ENCODE data around the gene LEF1.
A peak's percentile ranks its signal among the peaks of the same experiment; 100 is the strongest.

LEF1 gene

DNA sequence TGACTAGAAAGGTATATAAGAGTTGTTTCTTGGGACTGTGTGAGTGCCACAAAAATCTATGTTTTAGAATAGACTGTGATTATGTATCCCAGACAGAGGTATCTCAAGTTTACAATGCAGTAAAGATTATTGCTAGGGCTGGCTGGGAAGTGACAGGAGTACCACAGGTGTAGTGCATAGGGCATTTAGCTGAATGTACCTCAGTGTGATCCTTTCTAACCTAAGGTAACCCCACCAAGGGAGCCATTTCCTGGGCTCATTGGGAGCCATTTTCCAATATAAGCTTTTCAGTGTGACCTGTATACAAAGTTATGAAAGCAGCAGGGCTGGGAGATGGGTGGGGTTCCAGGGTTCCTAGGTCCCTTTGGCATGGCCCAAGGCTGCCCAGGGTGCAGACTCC is 6.1 kb upstream of the LEF1 start:
- Mint-ChIP-seq H3K4me3 (no peak overlapping the region), H3K27ac (no peak overlapping the region), H3K27me3 (ENCODE audit: low read depth, poor library complexity) (peaks cover 3% of the 10 kb centered on the region), H3K36me3 (ENCODE audit: low read depth) (peaks cover 10% of the 10 kb centered on the region), H3K4me1 (peaks cover 52% of the 10 kb centered on the region), H3K9me3 (no peaks in the 10 kb centered on the region)
- DNase-seq = no peak
- TF ChIP-seq, protein P1, sequence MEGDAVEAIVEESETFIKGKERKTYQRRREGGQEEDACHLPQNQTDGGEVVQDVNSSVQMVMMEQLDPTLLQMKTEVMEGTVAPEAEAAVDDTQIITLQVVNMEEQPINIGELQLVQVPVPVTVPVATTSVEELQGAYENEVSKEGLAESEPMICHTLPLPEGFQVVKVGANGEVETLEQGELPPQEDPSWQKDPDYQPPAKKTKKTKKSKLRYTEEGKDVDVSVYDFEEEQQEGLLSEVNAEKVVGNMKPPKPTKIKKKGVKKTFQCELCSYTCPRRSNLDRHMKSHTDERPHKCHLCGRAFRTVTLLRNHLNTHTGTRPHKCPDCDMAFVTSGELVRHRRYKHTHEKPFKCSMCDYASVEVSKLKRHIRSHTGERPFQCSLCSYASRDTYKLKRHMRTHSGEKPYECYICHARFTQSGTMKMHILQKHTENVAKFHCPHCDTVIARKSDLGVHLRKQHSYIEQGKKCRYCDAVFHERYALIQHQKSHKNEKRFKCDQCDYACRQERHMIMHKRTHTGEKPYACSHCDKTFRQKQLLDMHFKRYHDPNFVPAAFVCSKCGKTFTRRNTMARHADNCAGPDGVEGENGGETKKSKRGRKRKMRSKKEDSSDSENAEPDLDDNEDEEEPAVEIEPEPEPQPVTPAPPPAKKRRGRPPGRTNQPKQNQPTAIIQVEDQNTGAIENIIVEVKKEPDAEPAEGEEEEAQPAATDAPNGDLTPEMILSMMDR (IDR thresholded peaks at IDR 0.05) = no peak

DNA sequence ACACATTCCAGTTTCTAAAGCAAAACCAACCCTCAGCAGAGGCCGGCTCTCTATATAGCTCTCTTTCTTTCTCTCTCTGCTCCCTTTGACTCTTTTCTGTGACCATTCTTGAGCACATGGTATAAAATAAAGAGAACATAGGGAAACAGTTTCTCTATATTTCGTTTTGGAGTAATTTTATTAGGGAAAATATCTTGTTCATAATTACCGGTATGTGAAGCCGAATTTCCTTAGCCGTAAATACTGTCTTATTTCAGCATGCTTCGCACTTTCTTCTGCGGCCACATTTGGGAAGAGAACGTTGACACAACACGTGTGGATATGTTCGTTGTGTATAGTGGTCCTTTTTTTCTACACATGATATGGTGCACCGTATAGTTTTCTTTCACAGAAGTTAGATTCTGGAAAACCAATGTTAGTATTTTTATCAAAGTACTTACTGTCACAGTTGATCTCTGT is 4.9 kb upstream of the LEF1 start:
- Mint-ChIP-seq H3K4me3 (peak overlapping the region; percentile 88), H3K4me1 (peaks cover 63% of the 10 kb centered on the region), H3K36me3 (ENCODE audit: low read depth) (peaks cover 10% of the 10 kb centered on the region), H3K27ac (peak overlapping the region; percentile 99), H3K27me3 (ENCODE audit: low read depth, poor library complexity) (peaks cover 3% of the 10 kb centered on the region), H3K9me3 (no peaks in the 10 kb centered on the region)
- no peak for DNase-seq
- TF ChIP-seq, protein P1 (IDR thresholded peaks at IDR 0.05) = no peak

- Mint-ChIP-seq H3K4me1 (peaks cover 63% of the 10 kb centered on the region), H3K36me3 (ENCODE audit: low read depth) (peaks cover 10% of the 10 kb centered on the region), H3K9me3 (no peaks in the 10 kb centered on the region), H3K27me3 (ENCODE audit: low read depth, poor library complexity) (no peaks in the 10 kb centered on the region), H3K4me3 (peak overlapping the region; percentile 88), H3K27ac (peak overlapping the region; percentile 99)
- DNase-seq = peak; percentile 76
- TF ChIP-seq, protein P1 (IDR thresholded peaks at IDR 0.05) = no peak
These were observed 4.2 kb upstream of the LEF1 start for GRCh38 chr4:108172753-108173598.

DNA sequence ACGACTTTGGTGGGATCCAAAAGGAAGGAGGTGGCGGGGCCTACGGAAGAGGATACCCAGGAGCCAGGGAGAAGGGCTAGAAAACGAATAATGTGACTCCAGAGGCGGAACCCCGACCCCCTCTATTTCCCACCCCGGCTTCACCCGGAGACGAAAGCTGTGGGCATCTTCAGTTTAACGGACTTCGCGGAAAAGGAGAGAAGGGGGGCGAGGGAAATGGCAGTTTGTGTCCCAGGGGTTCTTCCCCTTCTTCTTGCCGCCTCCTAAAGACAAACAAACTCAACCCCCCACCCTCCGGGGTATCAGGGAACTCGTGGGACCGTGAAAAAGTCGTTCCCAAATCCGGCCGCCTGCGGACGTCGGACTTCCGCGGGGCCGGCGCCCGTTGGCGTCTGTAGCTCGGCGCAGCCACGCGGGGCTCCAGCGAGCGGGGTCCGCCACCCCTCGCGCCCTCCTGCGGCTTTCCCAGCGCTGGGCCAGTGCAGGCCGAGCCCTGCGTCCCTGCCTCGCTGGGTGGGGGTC is 3.6 kb upstream of the LEF1 start:
- peaks cover 63% of the 10 kb centered on the region for H3K4me1 Mint-ChIP-seq
- H3K27me3 Mint-ChIP-seq (ENCODE audit: low read depth, poor library complexity) = no peaks in the 10 kb centered on the region
- peak; percentile 72 for DNase-seq
- TF ChIP-seq, protein P1 (IDR thresholded peaks at IDR 0.05) = peak; percentile 26
- peak overlapping the region; percentile 99 for H3K4me3 Mint-ChIP-seq
- H3K9me3 Mint-ChIP-seq = no peaks in the 10 kb centered on the region
- peak overlapping the region; percentile 98 for H3K27ac Mint-ChIP-seq
- peaks cover 3% of the 10 kb centered on the region for H3K36me3 Mint-ChIP-seq (ENCODE audit: low read depth)

DNA sequence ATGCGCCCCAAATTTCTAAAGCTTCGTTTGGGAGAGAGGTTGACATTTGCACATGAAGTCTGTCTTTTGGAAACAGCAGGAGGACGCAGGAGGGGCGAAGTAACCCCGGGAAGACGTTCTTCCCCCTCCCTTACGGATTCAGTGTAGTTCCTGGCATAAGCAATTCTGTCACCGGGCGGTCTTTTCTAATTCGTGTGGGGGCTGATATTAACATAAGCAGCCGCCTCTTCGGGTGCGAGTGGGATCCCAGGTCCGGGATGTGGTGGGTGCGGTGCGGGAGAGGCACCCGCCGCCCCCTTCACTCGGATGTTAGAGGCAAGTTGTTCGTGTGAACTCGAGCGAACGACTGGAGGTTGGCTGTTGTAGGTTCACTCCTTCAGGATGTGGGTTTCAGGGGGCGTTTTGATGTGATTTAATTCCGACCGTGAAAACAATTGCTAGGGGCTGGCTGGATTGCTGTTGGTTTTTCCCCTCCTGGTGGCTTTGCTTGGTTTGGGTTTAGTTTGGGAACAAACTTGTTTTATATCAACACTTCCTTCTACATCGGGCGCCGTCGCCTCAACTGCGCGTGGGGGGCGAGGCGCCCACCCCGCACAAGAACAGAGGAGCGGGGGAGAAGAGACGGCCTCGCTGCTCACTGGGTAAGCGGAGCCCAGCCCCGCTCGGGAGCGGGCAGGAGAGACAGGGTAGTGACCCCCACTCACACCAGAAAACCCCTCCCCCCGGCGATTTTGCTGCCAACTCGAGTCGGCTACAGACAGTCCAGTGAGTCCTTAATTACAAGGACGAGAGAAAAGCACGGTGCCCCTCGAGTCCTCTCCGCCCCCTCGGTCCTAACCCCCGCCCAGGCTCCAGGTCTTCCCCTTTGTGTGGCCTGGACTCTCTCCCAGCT is 2.9 kb upstream of the LEF1 start:
- no peaks in the 10 kb centered on the region for H3K27me3 Mint-ChIP-seq (ENCODE audit: low read depth, poor library complexity)
- peak; percentile 64 for DNase-seq

More for the DNA sequence above, 2.9 kb upstream of the LEF1 start:
- H3K36me3 Mint-ChIP-seq (ENCODE audit: low read depth) = no peaks in the 10 kb centered on the region
- TF ChIP-seq, protein P1 (IDR thresholded peaks at IDR 0.05) = no peak
- H3K4me1 Mint-ChIP-seq = peaks cover 63% of the 10 kb centered on the region
- H3K27ac Mint-ChIP-seq = peak overlapping the region; percentile 98
- H3K4me3 Mint-ChIP-seq = peak overlapping the region; percentile 99
- H3K9me3 Mint-ChIP-seq = no peaks in the 10 kb centered on the region
